CD14-positive monocyte (primary cell): ENCODE results near the gene CAMKK2. TPM values are rescaled to one million over a fixed set of nuclear protein-coding genes. Genes with fewer than 3 reads are reported as not detected.

Source experiments
- DNase-seq, 3 donors: peaks; one replicate each; pipeline ENCODE4 v3.0.0-alpha.2; 2011 to 2022
- H2AFZ ChIP-seq: 2 replicates; pipeline ENCODE4 v1.6.0; 2012; ENCODE audit warnings: mild to moderate bottlenecking, low read depth, low read length, inconsistent platforms; ENCODE audit not compliant: insufficient read depth, poor library complexity, severe bottlenecking
- H3K27ac ChIP-seq, 2 donors: 1 replicate in 1 of 2; 2 replicates in 1 of 2; pipeline ENCODE4 v1.5.1; 2012 to 2013; ENCODE audit warnings: low read length in 2 of 2, control low read depth in 1 of 2, inconsistent platforms in 1 of 2, low read depth in 1 of 2, mild to moderate bottlenecking in 1 of 2
- H3K27me3 ChIP-seq, 2 donors: one replicate each; pipeline versions ENCODE4 v1.6.0 to v1.6.1; 2011 to 2013; ENCODE audit warnings: low read length in 2 of 2; ENCODE audit not compliant: control insufficient read depth in 2 of 2, insufficient read depth in 2 of 2
- H3K36me3 ChIP-seq, 2 donors: replicated peaks in 1 of 2; 1 replicate in 1 of 2; 2 replicates in 1 of 2; pipeline versions ENCODE4 v1.5.1 to v1.6.1; 2012 to 2013; ENCODE audit warnings: low read length in 2 of 2, control low read depth in 1 of 2, inconsistent platforms in 1 of 2, mild to moderate bottlenecking in 1 of 2; ENCODE audit not compliant: insufficient read depth in 2 of 2, control insufficient read depth in 1 of 2
- H3K4me1 ChIP-seq, 2 donors: 1 replicate in 1 of 2; 2 replicates in 1 of 2; pipeline versions ENCODE4 v1.5.1 to v1.6.1; 2012 to 2013; ENCODE audit warnings: low read length in 2 of 2, control low read depth in 1 of 2, inconsistent platforms in 1 of 2, mild to moderate bottlenecking in 1 of 2, moderate library complexity in 1 of 2; ENCODE audit not compliant: insufficient read depth in 2 of 2, control insufficient read depth in 1 of 2
- H3K4me2 ChIP-seq: replicated peaks from 2 replicates; pipeline ENCODE3; 2012; ENCODE audit warnings: low read length, moderate library complexity, mild to moderate bottlenecking; ENCODE audit not compliant: poor library complexity, severe bottlenecking; ENCODE audit errors: extremely low read depth
- H3K4me3 ChIP-seq, 3 experiments: fragments of 200-600 bp in 1 of 3; sonication (generic) in 1 of 3; replicated peaks in 1 of 3; 1 replicate in 2 of 3; 2 replicates in 1 of 3; pipeline ENCODE4 v1.5.1; 2011 to 2013; ENCODE audit warnings: low read length in 3 of 3, mild to moderate bottlenecking in 3 of 3, control low read depth in 2 of 3, low read depth in 2 of 3, inconsistent platforms in 1 of 3, moderate library complexity in 1 of 3
- H3K79me2 ChIP-seq: 2 replicates; pipeline ENCODE4 v1.6.0; 2012; ENCODE audit warnings: mild to moderate bottlenecking, control low read depth, inconsistent platforms, low read length, moderate library complexity; ENCODE audit not compliant: insufficient read depth
- H3K9ac ChIP-seq: 2 replicates; pipeline ENCODE4 v1.6.0; 2017; ENCODE audit warnings: low read length, mild to moderate bottlenecking; ENCODE audit not compliant: insufficient read depth, poor library complexity, severe bottlenecking
- H3K9me3 ChIP-seq, 2 donors: replicated peaks in 1 of 2; 1 replicate in 1 of 2; 2 replicates in 1 of 2; pipeline versions ENCODE4 v1.5.1 to v1.6.1; 2012 to 2013; ENCODE audit warnings: low read length in 2 of 2, control low read depth in 1 of 2; ENCODE audit not compliant: control insufficient read depth in 1 of 2, insufficient read depth in 1 of 2
- H4K20me1 ChIP-seq: 2 replicates; pipeline ENCODE4 v1.6.0; 2012; ENCODE audit warnings: mild to moderate bottlenecking, low read length, control low read depth, moderate library complexity; ENCODE audit not compliant: insufficient read depth
- H3K27ac Mint-ChIP-seq, 7 donors: one replicate each; pipeline ENCODE4 v1.8.0; 2020; ENCODE audit warnings: mild to moderate bottlenecking in 7 of 7, mixed read lengths in 7 of 7, moderate library complexity in 6 of 7, inconsistent platforms in 2 of 7
- H3K27me3 Mint-ChIP-seq, 3 donors: one replicate each; pipeline ENCODE4 v1.8.0; 2021 to 2022; ENCODE audit warnings: low read depth in 3 of 3, mild to moderate bottlenecking in 3 of 3, mixed read lengths in 3 of 3, moderate library complexity in 3 of 3, inconsistent platforms in 1 of 3
- H3K36me3 Mint-ChIP-seq, 2 donors: one replicate each; pipeline ENCODE4 v1.8.0; 2020; ENCODE audit warnings: mixed read lengths in 2 of 2, inconsistent platforms in 1 of 2, mild to moderate bottlenecking in 1 of 2
- H3K4me1 Mint-ChIP-seq: one replicate; pipeline ENCODE4 v1.8.0; 2020; ENCODE audit warnings: mild to moderate bottlenecking, mixed read lengths
- H3K4me3 Mint-ChIP-seq, 2 donors: one replicate each; pipeline ENCODE4 v1.8.0; 2020; ENCODE audit warnings: mild to moderate bottlenecking in 2 of 2, mixed read lengths in 2 of 2, moderate library complexity in 1 of 2
- H3K9me3 Mint-ChIP-seq, 7 donors: one replicate each; pipeline ENCODE4 v1.8.0; 2020 to 2022; ENCODE audit warnings: mixed read lengths in 7 of 7, mild to moderate bottlenecking in 6 of 7, moderate library complexity in 6 of 7, inconsistent platforms in 2 of 7
- CTCF ChIP-seq: fragments of 200-600 bp; IDR thresholded peaks from one replicate; pipeline ENCODE4 v1.8.0; 2022; ENCODE audit warnings: antibody characterized with exemption, mild to moderate bottlenecking
- WGBS: methylation state at CpG from one replicate; pipeline ENCODE4 v1.1.5; 2013; ENCODE audit warnings: missing lambda C conversion rate; ENCODE audit not compliant: insufficient coverage; 5-methylcytosine and 5-hydroxymethylcytosine counted together
- intact Hi-C, 2 donors: fragments of 100-400 bp; cut with micrococcal nuclease; formaldehyde crosslinking; loops; one replicate each; pipeline versions ENCODE4 v1.15.0 to v1.15.1; 2023
- polyA plus RNA-seq, 3 donors: library from polyadenylated mRNA; depleted of rRNA in 1 of 3; unstranded in 2 of 3; stranded (reverse) in 1 of 3; fragments of 300-500 nt in 2 of 3; fragments of >200 nt in 1 of 3; fragmentation: Illumina TruSeq in 2 of 3; gene quantifications; 1 replicate in 2 of 3; 2 replicates in 1 of 3; pipeline ENCODE4 v1.2.3, GENCODE V29; 2012 to 2021

Gene CAMKK2
- polyA plus RNA-seq, 3 donors: 55.6 to 71.4 (median 71.0) TPM

- peaks cover 0 to 2% (median 1%) of the 10 kb centered on the region in 3 donors for H3K27me3 Mint-ChIP-seq
- H3K36me3 ChIP-seq: peaks cover 16 to 46% of the 10 kb centered on the region in 2 donors
- H3K9me3 Mint-ChIP-seq: no peaks in the 10 kb centered on the region
- H4K20me1 ChIP-seq: peaks cover 94% of the 10 kb centered on the region
- H3K36me3 Mint-ChIP-seq: peaks cover 41 to 55% of the 10 kb centered on the region in 2 donors
- H3K4me3 Mint-ChIP-seq: peak overlapping the region; percentile 70 to 73
- peak overlapping the region in 1 of 3 experiments; percentile 68 for H3K4me3 ChIP-seq
- peak overlapping the region; percentile 91 to 97 (median 96) for H3K27ac Mint-ChIP-seq
- H3K4me2 ChIP-seq: peak overlapping the region; percentile 74
- 21% methylated on average over 8 of the region's 10 CpGs for WGBS
- no peak for TF ChIP-seq CTCF
- H3K9ac ChIP-seq: peak overlapping the region; percentile 58
- H3K9me3 ChIP-seq: no peaks in the 10 kb centered on the region
- intact Hi-C loops: no loop called here
- H2AFZ ChIP-seq: no peak overlapping the region
- DNase-seq: peak in 2 of 3 donors; percentile 26 to 44
- H3K27me3 ChIP-seq: no peaks in the 10 kb centered on the region
- peaks cover 99% of the 10 kb centered on the region for H3K79me2 ChIP-seq
- H3K4me1 Mint-ChIP-seq: peaks cover 82% of the 10 kb centered on the region
- peak overlapping the region; percentile 78 to 91 for H3K27ac ChIP-seq
- H3K4me1 ChIP-seq: peaks cover 61 to 74% of the 10 kb centered on the region in 2 donors
Observed at GRCh38 chr12:121288158-121288845, 8.2 kb downstream of the CAMKK2 start.

- Histone ChIP-seq H3K9ac (peak overlapping the region; percentile 56), H3K4me2 (peak overlapping the region; percentile 74), H3K79me2 (peaks cover 99% of the 10 kb centered on the region), H2AFZ (no peak overlapping the region), H3K9me3 (no peaks in the 10 kb centered on the region), H4K20me1 (peaks cover 92% of the 10 kb centered on the region), H3K4me3 (peak overlapping the region in 1 of 3 experiments; percentile 68), H3K36me3 (peaks cover 20 to 55% of the 10 kb centered on the region in 2 donors), H3K4me1 (peaks cover 52 to 65% of the 10 kb centered on the region in 2 donors), H3K27ac (peak overlapping the region; percentile 78 to 91), H3K27me3 (no peaks in the 10 kb centered on the region)
- peak; percentile 86 to 93 (median 88) for DNase-seq
- Mint-ChIP-seq H3K27ac (peak overlapping the region; percentile 91 to 96 (median 93)), H3K27me3 (peaks cover 0 to 2% (median under 1%) of the 10 kb centered on the region in 3 donors), H3K4me1 (peaks cover 73% of the 10 kb centered on the region), H3K9me3 (no peaks in the 10 kb centered on the region), H3K36me3 (peaks cover 42 to 63% of the 10 kb centered on the region in 2 donors), H3K4me3 (peak overlapping the region; percentile 41 to 63)
- intact Hi-C loops: loop anchor here in 1 of 2 donors (1.0 kb wide), 2 partner anchors 8 to 9 kb away; no protein-coding TSS in a partner anchor
- TF ChIP-seq CTCF: no peak
- WGBS: 3% methylated on average over 4 of the region's 10 CpGs
Observed at GRCh38 chr12:121287267-121287954, 9.1 kb downstream of the CAMKK2 start.
